Thyroid gland (tissue), 4 donors: ENCODE results near the gene COL17A1.

ENCODE experiments used
- CTCF ChIP-seq, 6 experiments: fragments of 200-600 bp in 3 of 6; fragments of 450-650 bp in 3 of 6; sonication (generic) in 3 of 6; IDR thresholded peaks; one replicate each; pipeline ENCODE4 v1.5.1; 2016 to 2019; ENCODE audit warnings: antibody characterized with exemption in 6 of 6, mild to moderate bottlenecking in 2 of 6, inconsistent platforms in 1 of 6, moderate library complexity in 1 of 6
- POLR2A ChIP-seq, 2 donors: fragments of 450-650 bp; IDR thresholded peaks; one replicate each; pipeline ENCODE4 v1.6.1; 2017; ENCODE audit warnings: antibody characterized with exemption in 2 of 2, mild to moderate bottlenecking in 2 of 2, moderate library complexity in 1 of 2

DNA sequence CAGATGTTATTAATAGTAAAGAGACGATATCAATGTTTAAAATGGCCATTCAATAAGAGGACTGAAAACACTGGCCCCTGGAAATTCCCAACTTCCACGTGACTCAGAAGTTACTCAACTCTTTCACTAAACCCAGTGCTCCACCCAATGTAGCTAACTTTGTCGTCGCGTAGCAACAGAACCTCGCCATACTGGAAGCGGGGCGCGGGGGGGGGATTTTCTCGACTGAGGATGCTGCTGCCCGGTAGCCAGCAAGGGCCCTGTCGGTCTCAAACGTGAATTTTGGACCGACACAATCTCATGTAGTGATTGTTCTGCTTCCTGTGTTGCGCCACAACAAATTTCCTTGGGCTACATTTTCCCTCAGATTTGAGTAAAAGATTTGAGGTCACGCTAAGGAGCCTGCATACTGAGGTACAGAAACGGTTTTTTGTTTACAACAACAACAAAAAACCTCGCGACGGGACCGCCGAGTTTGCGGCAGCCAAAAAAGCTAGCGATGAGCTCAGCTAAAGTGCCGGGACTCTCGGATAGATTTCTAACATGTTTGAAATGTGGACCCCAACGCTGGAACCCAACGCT lies 35.3 kb upstream of the COL17A1 start:
- TF ChIP-seq CTCF (IDR thresholded peaks at IDR 0.05) (no peak), POLR2A (IDR thresholded peaks at IDR 0.05) (peak in 1 of 2 donors; percentile 45)
